GM23338 (cell line): ENCODE results near the gene SH3RF2. TPM values are rescaled to one million over a fixed set of nuclear protein-coding genes. Genes with fewer than 3 reads are reported as not detected.

Experiments
- ATAC-seq: fragments of 200-7000 bp; cut with Tn5 transposase; 3 replicates; pipeline ENCODE4 v1.9.1; 2020
- DNase-seq: peaks from one replicate; pipeline ENCODE4 v3.0.0-alpha.2; 2015; ENCODE audit warnings: low spot score
- H2AFZ ChIP-seq: fragments of 200-600 bp; sonication (generic); 2 replicates; pipeline ENCODE4 v1.8.0; 2016; ENCODE audit warnings: antibody characterized with exemption, mild to moderate bottlenecking, moderate library complexity
- H3F3A ChIP-seq: fragments of 200-600 bp; sonication (generic); replicated peaks from 2 replicates; pipeline ENCODE4 v1.8.0; 2017; ENCODE audit warnings: antibody characterized with exemption, mixed run types, low read depth
- H3K27ac ChIP-seq: fragments of 200-600 bp; sonication (generic); 2 replicates; pipeline ENCODE4 v1.6.1; 2016; ENCODE audit warnings: low read depth
- H3K27me3 ChIP-seq: fragments of 200-600 bp; sonication (generic); 2 replicates; pipeline ENCODE4 v1.8.0; 2016; ENCODE audit warnings: mild to moderate bottlenecking, mixed run types, moderate library complexity; ENCODE audit not compliant: insufficient read depth
- H3K36me3 ChIP-seq: fragments of 200-600 bp; sonication (generic); 2 replicates; pipeline ENCODE4 v1.8.0; 2016; ENCODE audit warnings: mild to moderate bottlenecking; ENCODE audit not compliant: insufficient read depth
- H3K4me1 ChIP-seq: fragments of 200-600 bp; sonication (generic); 2 replicates; pipeline ENCODE4 v1.8.0; 2016; ENCODE audit warnings: mild to moderate bottlenecking, moderate library complexity; ENCODE audit not compliant: insufficient read depth
- H3K4me2 ChIP-seq: fragments of 200-600 bp; sonication (generic); 2 replicates; pipeline ENCODE4 v1.7.1; 2017; ENCODE audit warnings: mixed run types
- H3K4me3 ChIP-seq: fragments of 200-600 bp; sonication (generic); 2 replicates; pipeline ENCODE4 v1.6.1; 2016; ENCODE audit warnings: mixed run types
- H3K79me2 ChIP-seq: fragments of 200-600 bp; sonication (generic); replicated peaks from 2 replicates; pipeline ENCODE4 v1.8.0; 2017; ENCODE audit warnings: mild to moderate bottlenecking; ENCODE audit not compliant: insufficient read depth
- H3K9me2 ChIP-seq: fragments of 200-600 bp; sonication (generic); 2 replicates; pipeline ENCODE4 v1.8.0; 2017; ENCODE audit not compliant: insufficient read depth
- H4K20me1 ChIP-seq: fragments of 200-600 bp; sonication (generic); replicated peaks from 2 replicates; pipeline ENCODE4 v1.8.0; 2017; ENCODE audit warnings: mild to moderate bottlenecking; ENCODE audit not compliant: insufficient read depth
- H3K27ac Mint-ChIP-seq: 2 replicates; pipeline ENCODE4 v1.8.0; 2020; ENCODE audit warnings: inconsistent platforms, mild to moderate bottlenecking, moderate library complexity, mixed read lengths
- H3K27me3 Mint-ChIP-seq: 3 replicates; pipeline ENCODE4 v1.8.0; 2022; ENCODE audit warnings: low read depth, mild to moderate bottlenecking, moderate library complexity, mixed read lengths, inconsistent platforms; ENCODE audit not compliant: insufficient read depth, poor library complexity
- H3K36me3 Mint-ChIP-seq: 3 replicates; pipeline ENCODE4 v1.8.0; 2021; ENCODE audit warnings: low read depth, mild to moderate bottlenecking, inconsistent platforms, moderate library complexity, mixed read lengths
- H3K4me1 Mint-ChIP-seq: 3 replicates; pipeline ENCODE4 v1.8.0; 2020; ENCODE audit warnings: mild to moderate bottlenecking, inconsistent platforms, mixed read lengths
- H3K4me3 Mint-ChIP-seq: 3 replicates; pipeline ENCODE4 v1.8.0; 2021; ENCODE audit warnings: moderate library complexity, mild to moderate bottlenecking, inconsistent platforms, mixed read lengths
- H3K9me3 Mint-ChIP-seq: 3 replicates; pipeline ENCODE4 v1.8.0; 2020; ENCODE audit warnings: moderate library complexity, mild to moderate bottlenecking, inconsistent platforms, mixed read lengths
- CREB1 ChIP-seq: fragments of 250-450 bp; sonication (Bioruptor Pico); IDR thresholded peaks from 2 replicates; pipeline ENCODE4 v1.5.0; 2020; ENCODE audit warnings: low read depth, mild to moderate bottlenecking, moderate library complexity
- CTCF ChIP-seq, 2 experiments: fragments of 200-600 bp in 1 of 2; sonication (generic) in 1 of 2; conservative IDR thresholded peaks; 2 replicates each; pipeline versions ENCODE4 v1.5.1 to v1.6.1; 2016 to 2017; ENCODE audit warnings: antibody characterized with exemption in 2 of 2, low read depth in 2 of 2, mild to moderate bottlenecking in 2 of 2, moderate library complexity in 1 of 2
- ETS1 ChIP-seq: IDR thresholded peaks from 2 replicates; pipeline ENCODE4 v1.6.1; 2016; ENCODE audit warnings: antibody characterized with exemption
- EZH2 ChIP-seq: fragments of 200-600 bp; sonication (generic); IDR thresholded peaks from one replicate; pipeline ENCODE4 v1.8.0; 2017; ENCODE audit warnings: antibody characterized with exemption, mild to moderate bottlenecking, low read depth; ENCODE audit not compliant: unreplicated experiment
- EZH2phosphoT487 ChIP-seq: fragments of 200-600 bp; sonication (generic); IDR thresholded peaks from one replicate; pipeline ENCODE4 v1.8.1; 2018; ENCODE audit warnings: antibody characterized with exemption; ENCODE audit not compliant: unreplicated experiment
- JUNB ChIP-seq: IDR thresholded peaks from one replicate; pipeline ENCODE4 v1.6.1; 2016; ENCODE audit warnings: antibody characterized with exemption; ENCODE audit not compliant: unreplicated experiment
- NANOG ChIP-seq: IDR thresholded peaks from 2 replicates; pipeline ENCODE4 v1.6.1; 2016; ENCODE audit warnings: antibody characterized with exemption, borderline replicate concordance
- POLR2AphosphoS5 ChIP-seq: IDR thresholded peaks from 2 replicates; pipeline ENCODE4 v1.6.1; 2016; ENCODE audit warnings: antibody characterized with exemption, low read depth
- REST ChIP-seq: IDR thresholded peaks from one replicate; pipeline ENCODE4 v1.6.1; 2018; ENCODE audit warnings: antibody characterized with exemption; ENCODE audit not compliant: unreplicated experiment
- STAT1 ChIP-seq: IDR thresholded peaks from one replicate; pipeline ENCODE4 v1.6.1; 2016; ENCODE audit warnings: antibody characterized with exemption; ENCODE audit not compliant: unreplicated experiment
- ZNF114 ChIP-seq: fragments of 250-450 bp; sonication (Bioruptor Pico); IDR thresholded peaks from 2 replicates; pipeline ENCODE4 v1.5.0; 2020; ENCODE audit warnings: mild to moderate bottlenecking, moderate library complexity
- ZNF331 ChIP-seq: fragments of 250-450 bp; sonication (Bioruptor Pico); IDR thresholded peaks from 2 replicates; pipeline ENCODE4 v1.5.0; 2020; ENCODE audit warnings: low read depth, mild to moderate bottlenecking, moderate library complexity
- ZNF462 ChIP-seq: fragments of 250-450 bp; sonication (Bioruptor Pico); IDR thresholded peaks from 2 replicates; pipeline ENCODE4 v1.5.0; 2020; ENCODE audit warnings: mild to moderate bottlenecking, moderate library complexity
- polyA plus RNA-seq: library from polyadenylated mRNA; unstranded; fragments of >200 nt; fragmentation: Nextera tagmentation; extraction: Ambion mirVana; gene quantifications from 2 replicates; pipeline ENCODE4 v1.2.1, GENCODE V29; 2016
- total RNA-seq: library from RNA; depleted of rRNA; stranded (reverse); fragments of >200 nt; shearing (Covaris generic); gene quantifications from 2 replicates; pipeline ENCODE4 v1.2.3, GENCODE V29; 2014

Gene SH3RF2
- total and polyA plus RNA-seq, 2 experiments from 2014 or later = 1.7 to 2.4 TPM

- TF ChIP-seq CREB1 (CRISPR knock-in tag) (no peak), ZNF114 (CRISPR knock-in tag) (no peak), EZH2 (no peak), REST (no peak), POLR2AphosphoS5 (no peak), NANOG (no peak), JUNB (no peak), STAT1 (no peak), CTCF (conservative IDR thresholded peaks at IDR 0.05; ENCODE audit: low read depth in 2 of 2) (no peak), ZNF331 (CRISPR knock-in tag) (no peak), EZH2phosphoT487 (no peak), ETS1 (no peak), ZNF462 (CRISPR knock-in tag) (no peak)
- Mint-ChIP-seq H3K4me1 (no peaks in the 10 kb centered on the region), H3K27me3 (peaks cover 2% of the 10 kb centered on the region), H3K27ac (no peak overlapping the region), H3K4me3 (no peak overlapping the region), H3K9me3 (peaks cover 29% of the 10 kb centered on the region), H3K36me3 (peaks cover 20% of the 10 kb centered on the region)
- no peak overlapping the region for H3K4me2 ChIP-seq
- no peaks in the 10 kb centered on the region for H3F3A ChIP-seq
- H3K36me3 ChIP-seq = 0 out of 2 replicates have a peak, but pooled peaks cover 4% of the 10 kb centered on the region
- ATAC-seq (no peak), DNase-seq (no peak)
- H3K27me3 ChIP-seq = no peaks in the 10 kb centered on the region
- no peaks in the 10 kb centered on the region for H3K79me2 ChIP-seq
- no peaks in the 10 kb centered on the region for H4K20me1 ChIP-seq
- H3K9me2 ChIP-seq = peaks cover 4% of the 10 kb centered on the region; the same call in 1 of the 2 replicates
- no peak overlapping the region for H3K27ac ChIP-seq
- no peak overlapping the region for H2AFZ ChIP-seq
- H3K4me1 ChIP-seq = no peaks in the 10 kb centered on the region
- H3K4me3 ChIP-seq = no peak overlapping the region
Observed at GRCh38 chr5:145996135-145996534, 59.8 kb downstream of the SH3RF2 start.
